ENCODE data around the gene TRIM29. TPM values are rescaled to one million over a fixed set of nuclear protein-coding genes. Genes with fewer than 3 reads are reported as not detected.

TRIM29 gene
- total RNA-seq, 1 donor from 2014 or later: 56.7 TPM

DNA sequence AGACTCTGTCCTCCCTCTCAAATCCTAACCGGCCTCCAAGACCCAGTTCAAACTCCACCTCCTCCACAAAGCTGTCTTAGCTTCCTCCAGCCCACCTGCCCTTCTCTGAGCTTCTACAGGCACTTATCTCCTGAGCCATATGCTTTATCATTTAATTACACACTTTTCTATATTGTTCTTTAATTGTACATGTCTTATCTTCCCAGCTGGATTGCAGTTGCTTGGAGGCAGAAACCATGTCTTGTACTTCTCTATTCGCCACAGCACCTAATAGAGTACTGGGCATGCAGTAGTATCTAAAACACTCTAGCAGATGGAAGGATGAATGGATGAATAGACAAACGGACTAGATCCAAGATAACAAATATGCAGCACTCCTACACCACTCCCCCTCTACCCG is 11.3 kb downstream of the TRIM29 start:
- no peak for DNase-seq (ENCODE audit: extremely low spot score, unreplicated experiment)
- H3K4me1 Mint-ChIP-seq (ENCODE audit: unreplicated experiment): peaks cover 11% of the 10 kb centered on the region
- H3K27me3 Mint-ChIP-seq: peaks cover 14% of the 10 kb centered on the region
- H3K36me3 Mint-ChIP-seq: peaks cover 14% of the 10 kb centered on the region
- no peaks in the 10 kb centered on the region for H3K9me3 Mint-ChIP-seq
- H3K27ac Mint-ChIP-seq: peak overlapping the region; percentile 10
- no peak overlapping the region for H3K4me3 Mint-ChIP-seq
- TF ChIP-seq, protein P1, sequence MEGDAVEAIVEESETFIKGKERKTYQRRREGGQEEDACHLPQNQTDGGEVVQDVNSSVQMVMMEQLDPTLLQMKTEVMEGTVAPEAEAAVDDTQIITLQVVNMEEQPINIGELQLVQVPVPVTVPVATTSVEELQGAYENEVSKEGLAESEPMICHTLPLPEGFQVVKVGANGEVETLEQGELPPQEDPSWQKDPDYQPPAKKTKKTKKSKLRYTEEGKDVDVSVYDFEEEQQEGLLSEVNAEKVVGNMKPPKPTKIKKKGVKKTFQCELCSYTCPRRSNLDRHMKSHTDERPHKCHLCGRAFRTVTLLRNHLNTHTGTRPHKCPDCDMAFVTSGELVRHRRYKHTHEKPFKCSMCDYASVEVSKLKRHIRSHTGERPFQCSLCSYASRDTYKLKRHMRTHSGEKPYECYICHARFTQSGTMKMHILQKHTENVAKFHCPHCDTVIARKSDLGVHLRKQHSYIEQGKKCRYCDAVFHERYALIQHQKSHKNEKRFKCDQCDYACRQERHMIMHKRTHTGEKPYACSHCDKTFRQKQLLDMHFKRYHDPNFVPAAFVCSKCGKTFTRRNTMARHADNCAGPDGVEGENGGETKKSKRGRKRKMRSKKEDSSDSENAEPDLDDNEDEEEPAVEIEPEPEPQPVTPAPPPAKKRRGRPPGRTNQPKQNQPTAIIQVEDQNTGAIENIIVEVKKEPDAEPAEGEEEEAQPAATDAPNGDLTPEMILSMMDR (conservative IDR thresholded peaks at IDR 0.05): no peak

DNA sequence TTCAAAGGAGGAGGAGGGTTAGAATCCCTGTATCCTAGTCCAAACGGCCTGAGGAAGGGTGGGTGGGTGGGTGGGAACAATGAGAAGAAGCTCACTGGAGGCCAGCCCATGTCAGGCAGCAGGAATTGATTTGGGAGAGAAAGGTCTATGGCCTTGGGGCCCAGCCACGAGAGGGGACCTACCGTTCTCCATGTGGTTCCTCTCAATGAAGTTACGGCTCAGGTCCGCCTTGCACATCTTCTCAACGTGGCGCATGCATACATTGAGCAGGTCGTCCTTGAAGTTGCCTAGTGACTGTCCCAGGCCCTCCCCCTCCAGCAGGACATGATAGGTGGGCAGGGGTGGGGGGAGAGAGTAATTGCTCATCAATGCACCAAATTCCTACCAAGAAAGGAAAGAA is 12.4 kb downstream of the TRIM29 start:
- H3K4me3 Mint-ChIP-seq: no peak overlapping the region
- no peak for DNase-seq (ENCODE audit: extremely low spot score, unreplicated experiment)
- peaks cover 14% of the 10 kb centered on the region for H3K36me3 Mint-ChIP-seq
- peak overlapping the region; percentile 100 for H3K27ac Mint-ChIP-seq
- peaks cover 5% of the 10 kb centered on the region for H3K9me3 Mint-ChIP-seq
- peaks cover 13% of the 10 kb centered on the region for H3K4me1 Mint-ChIP-seq (ENCODE audit: unreplicated experiment)
- TF ChIP-seq, protein P1 (conservative IDR thresholded peaks at IDR 0.05): no peak
- peaks cover 13% of the 10 kb centered on the region for H3K27me3 Mint-ChIP-seq

DNA sequence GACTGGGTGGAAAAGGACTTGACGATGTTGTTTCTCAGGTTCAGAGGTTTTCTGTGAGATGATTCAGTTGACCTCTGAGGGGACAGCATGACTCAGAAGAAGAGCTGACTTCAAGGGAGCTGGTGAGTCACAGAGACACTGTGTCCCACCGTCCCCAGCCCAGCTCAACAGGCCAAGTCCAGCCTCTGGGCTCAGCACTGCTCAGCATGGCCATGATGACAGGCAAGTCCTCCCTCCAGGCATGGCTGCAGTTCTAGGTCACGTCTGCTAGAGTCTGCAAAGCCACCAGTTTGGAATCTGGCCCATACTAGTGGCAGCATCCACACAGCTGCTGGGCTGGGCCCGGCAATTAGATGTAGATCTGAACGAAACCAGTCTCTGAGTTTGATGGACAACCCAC is 12.9 kb downstream of the TRIM29 start:
- TF ChIP-seq, protein P1 (conservative IDR thresholded peaks at IDR 0.05): no peak
- peaks cover 5% of the 10 kb centered on the region for H3K9me3 Mint-ChIP-seq
- no peak overlapping the region for H3K4me3 Mint-ChIP-seq
- H3K27ac Mint-ChIP-seq: peak overlapping the region; percentile 100
- H3K4me1 Mint-ChIP-seq (ENCODE audit: unreplicated experiment): peaks cover 13% of the 10 kb centered on the region
- DNase-seq (ENCODE audit: extremely low spot score, unreplicated experiment): no peak
- H3K36me3 Mint-ChIP-seq: peaks cover 14% of the 10 kb centered on the region
- peaks cover 13% of the 10 kb centered on the region for H3K27me3 Mint-ChIP-seq

DNA sequence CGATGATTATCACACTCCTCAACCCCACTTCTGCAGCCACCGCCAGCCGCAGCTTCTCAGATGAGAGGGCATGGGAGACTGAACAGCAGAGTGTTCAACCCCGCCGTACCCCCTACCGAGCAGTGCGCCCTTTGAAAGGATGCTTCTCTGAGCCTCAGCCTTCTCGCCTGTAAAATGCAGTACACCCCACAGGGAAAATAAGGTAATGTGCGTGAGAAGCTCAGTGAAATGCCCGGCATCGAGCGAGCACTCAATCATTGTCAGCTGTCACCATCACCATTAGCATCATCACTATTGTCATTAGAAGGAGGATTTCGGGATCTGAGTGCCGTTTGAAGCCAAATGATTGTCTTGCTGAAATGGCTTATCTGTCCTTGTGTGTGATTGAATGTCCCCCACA is 13.6 kb downstream of the TRIM29 start:
- H3K27ac Mint-ChIP-seq: peak overlapping the region; percentile 100
- peaks cover 14% of the 10 kb centered on the region for H3K36me3 Mint-ChIP-seq
- peaks cover 5% of the 10 kb centered on the region for H3K9me3 Mint-ChIP-seq
- H3K27me3 Mint-ChIP-seq: peaks cover 13% of the 10 kb centered on the region
- TF ChIP-seq, protein P1 (conservative IDR thresholded peaks at IDR 0.05): no peak
- peak overlapping the region; percentile 45 for H3K4me3 Mint-ChIP-seq
- no peak for DNase-seq (ENCODE audit: extremely low spot score, unreplicated experiment)
- peaks cover 13% of the 10 kb centered on the region for H3K4me1 Mint-ChIP-seq (ENCODE audit: unreplicated experiment)

DNA sequence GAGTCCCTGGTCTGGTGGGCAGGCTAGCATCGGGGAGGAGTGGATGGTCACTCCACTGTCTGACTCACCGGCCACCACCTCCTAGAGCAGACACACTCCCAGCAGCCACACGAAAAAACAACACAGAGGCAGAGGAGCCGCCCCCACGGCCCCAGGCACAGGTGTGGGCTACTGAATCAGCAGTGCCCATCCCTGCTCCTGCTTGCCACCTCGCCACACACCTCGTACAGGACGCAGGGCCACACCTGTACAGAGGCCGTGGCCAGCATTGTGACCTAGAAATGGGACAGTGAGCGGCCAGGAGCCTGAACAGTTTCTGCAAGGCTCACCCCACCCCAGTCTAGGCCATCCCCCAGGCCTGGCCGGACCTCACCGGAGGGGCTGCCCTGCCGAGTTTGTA is 14.0 kb downstream of the TRIM29 start:
- H3K27me3 Mint-ChIP-seq: peaks cover 13% of the 10 kb centered on the region
- H3K4me3 Mint-ChIP-seq: peak overlapping the region; percentile 45
- H3K36me3 Mint-ChIP-seq: peaks cover 14% of the 10 kb centered on the region
- H3K9me3 Mint-ChIP-seq: peaks cover 5% of the 10 kb centered on the region
- DNase-seq (ENCODE audit: extremely low spot score, unreplicated experiment): no peak
- H3K27ac Mint-ChIP-seq: peak overlapping the region; percentile 100
- peaks cover 13% of the 10 kb centered on the region for H3K4me1 Mint-ChIP-seq (ENCODE audit: unreplicated experiment)
- TF ChIP-seq, protein P1 (conservative IDR thresholded peaks at IDR 0.05): no peak

Measured in type B pancreatic cell (in vitro differentiated cells).